ENCODE results near the gene STRIP2.
A peak's percentile ranks its signal among the peaks of the same experiment; 100 is the strongest.
"Not testable (repeated sequence)": the region's sequence is repeated elsewhere in the genome, so short reads cannot be mapped to it uniquely, and the experiment has no call there.

The STRIP2 gene

DNA sequence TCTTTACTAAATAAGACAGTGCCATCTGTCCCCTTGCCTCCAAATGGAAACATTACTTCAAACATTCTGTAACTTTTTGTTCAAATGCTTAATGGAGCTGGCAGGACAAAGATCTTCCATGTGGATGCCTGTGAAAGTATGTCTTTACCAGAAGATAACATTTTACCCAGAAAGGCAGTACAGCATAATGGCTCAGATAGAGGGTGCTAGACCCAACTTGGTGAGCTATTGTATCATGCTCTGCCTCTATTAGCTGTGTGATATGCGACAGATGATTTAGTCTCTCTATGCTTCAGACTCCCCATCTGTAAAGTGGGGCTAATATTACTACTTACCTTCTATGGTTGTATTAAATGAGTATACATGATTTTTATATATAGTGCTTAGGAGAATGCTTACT is 59.3 kb downstream of the STRIP2 start:
- no peak for DNase-seq (ENCODE audit: low read depth in 2 of 2)

DNA sequence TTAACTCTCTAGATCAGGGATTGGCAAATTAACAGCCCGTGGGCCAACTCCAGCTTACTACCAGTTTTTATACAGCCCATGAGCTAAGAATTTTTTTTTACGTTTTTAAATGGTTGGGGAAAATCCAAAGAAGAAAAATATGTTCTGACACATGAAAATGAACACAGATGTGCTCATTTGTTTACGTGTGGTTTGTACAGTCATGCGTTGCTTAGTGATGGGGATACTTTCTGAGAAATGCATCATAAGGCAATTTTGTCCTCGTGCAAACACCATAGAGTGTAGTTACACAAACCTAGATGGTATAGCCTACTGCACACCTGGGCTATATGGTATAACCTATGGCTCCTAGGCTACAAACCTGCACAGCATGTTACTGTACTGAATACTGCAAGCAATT is 59.8 kb downstream of the STRIP2 start:
- DNase-seq (ENCODE audit: low read depth in 2 of 2): no peak

GRCh38 chr7:129495987-129496386 is 61.8 kb downstream of the STRIP2 start:
- DNase-seq (ENCODE audit: low read depth in 2 of 2): no peak

DNA sequence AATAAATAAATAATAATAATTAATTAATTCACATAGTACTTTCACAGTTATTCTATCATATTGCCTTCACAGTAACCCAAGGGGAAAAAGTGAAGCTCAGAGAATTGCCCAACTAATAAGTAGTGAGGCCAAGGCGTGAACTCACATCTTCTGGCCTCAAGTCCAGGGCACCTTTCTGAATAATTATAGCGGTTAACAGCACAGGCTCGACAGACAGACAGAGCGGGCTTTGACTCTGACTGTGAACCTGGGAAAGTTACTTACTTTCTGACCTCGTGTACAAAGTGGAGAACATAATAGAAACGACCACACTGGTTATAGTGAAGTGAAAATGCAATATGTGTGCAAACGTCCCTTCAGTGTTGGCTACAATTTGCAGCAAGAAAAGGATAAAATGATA is 62.4 kb downstream of the STRIP2 start:
- DNase-seq (ENCODE audit: low read depth in 2 of 2): no peak

DNA sequence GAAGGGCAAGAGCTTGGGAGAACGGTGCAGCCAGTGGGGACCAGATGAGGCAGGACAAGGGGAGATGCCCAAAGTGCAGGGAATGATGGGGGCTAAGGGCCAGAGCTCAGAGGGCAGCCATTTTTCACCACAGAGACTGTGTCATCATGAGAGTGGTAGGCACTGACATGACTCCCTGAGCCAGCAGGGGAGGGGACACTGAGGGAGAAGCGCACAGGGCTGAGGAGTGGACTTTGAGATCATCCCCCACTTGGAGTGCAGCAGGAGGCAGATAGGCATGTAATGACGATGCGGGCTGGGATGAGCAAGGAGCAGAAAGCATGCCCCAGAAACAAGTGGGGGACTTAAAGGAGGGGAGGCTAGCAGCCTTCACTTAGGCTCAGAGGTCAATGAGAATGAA is 62.9 kb downstream of the STRIP2 start:
- no peak for DNase-seq (ENCODE audit: low read depth in 2 of 2)

DNA sequence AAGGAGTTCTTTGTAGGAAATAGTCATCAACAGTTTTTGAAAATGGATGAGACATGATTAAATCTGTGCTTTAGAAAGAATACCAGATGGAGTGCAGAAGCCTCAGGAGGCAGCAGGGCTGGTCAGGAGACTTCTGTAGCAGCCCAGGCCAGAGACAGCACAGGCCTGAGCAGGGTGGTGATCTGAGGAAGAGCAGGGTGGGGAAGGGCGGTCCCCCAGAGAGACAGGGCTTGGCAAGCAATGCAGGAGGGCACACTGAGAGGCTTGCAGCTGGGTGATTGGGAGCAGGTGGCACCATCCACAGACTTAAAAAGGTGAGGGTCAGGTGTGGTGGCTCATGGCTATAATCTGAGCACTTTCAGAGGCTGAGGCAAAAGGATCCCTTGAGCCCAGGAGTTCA is 63.8 kb downstream of the STRIP2 start:
- no peak for DNase-seq (ENCODE audit: low read depth in 2 of 2)

DNA sequence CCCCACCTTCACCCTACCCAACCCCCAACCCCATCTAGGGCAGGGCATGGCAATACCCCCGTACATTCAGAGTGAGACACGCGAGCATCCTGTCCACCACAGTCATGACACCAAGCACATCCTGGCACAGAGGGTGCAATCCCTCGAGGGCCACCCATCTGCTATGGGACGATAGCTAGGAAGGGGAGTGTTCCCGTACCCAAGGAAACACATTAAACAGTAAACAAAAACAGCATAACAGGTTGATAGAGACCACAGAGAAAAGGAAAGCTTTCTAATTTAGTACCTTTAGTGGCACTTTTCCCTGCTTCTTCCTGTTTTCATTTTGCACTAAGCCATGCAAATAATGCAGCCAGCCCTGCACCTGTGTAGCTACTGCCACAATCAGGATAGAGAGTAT is 65.8 kb downstream of the STRIP2 start:
- no peak for DNase-seq (ENCODE audit: low read depth in 2 of 2)

DNA sequence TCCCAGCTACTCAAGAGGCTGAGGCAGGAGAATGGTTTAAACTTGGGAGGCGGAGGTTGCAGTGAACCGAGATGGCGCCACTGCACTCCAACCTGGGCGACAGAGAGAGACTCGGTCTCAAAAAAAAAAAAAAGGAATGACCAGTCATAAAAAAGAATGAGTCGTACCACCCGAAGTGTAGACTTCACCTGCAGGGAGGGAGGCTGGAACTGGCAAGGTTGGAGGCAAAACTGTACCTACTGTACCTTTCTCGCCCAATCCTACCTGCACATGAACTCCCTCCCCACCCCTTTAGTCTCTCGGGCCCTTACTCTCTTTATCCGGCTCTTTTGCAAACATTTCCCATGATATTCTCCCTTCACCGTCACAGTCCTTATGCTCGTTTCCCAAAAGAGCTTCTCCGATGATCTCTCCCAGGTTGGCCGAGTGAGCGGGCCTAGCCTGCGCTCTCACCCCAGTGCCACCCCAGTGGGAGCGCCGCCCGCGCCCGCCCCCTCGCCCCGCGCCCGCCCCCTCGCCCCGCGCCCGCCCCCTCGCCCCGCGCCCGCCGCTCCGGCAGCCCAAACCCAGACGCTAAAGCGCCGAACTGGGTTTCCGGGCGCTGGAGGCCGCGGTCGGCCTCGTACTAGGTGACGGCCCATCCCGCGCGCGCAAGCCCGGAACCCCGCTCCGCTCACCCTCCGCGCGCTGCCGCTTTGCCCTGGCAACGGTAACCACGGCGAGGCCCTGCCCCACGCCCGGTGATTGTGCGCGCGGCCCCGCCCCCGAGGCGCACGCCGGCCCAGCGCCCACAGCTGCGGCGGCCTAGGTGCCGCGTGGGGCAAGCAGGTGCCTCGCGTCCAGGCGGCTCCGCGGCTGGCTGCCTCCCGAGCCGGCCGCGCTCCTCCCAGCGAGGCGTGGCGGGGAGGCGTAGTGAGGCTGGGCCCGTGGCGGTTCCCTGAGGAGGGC is 67.8 kb downstream of the STRIP2 start, which contains the start of gene SMKR1:
Gene SMKR1 (plus strand): TSS at position 772 of the 948 bp plus-strand sequence. CDS start 294 bp downstream, outside the sequence.
- DNase-seq (ENCODE audit: low read depth in 2 of 2): peak; percentile 85 to 92

- DNase-seq (ENCODE audit: low read depth in 2 of 2): peak in 1 of 2 donors; percentile 7
Measured at GRCh38 chr7:129502708-129503685, 68.8 kb downstream of the STRIP2 start.

DNA sequence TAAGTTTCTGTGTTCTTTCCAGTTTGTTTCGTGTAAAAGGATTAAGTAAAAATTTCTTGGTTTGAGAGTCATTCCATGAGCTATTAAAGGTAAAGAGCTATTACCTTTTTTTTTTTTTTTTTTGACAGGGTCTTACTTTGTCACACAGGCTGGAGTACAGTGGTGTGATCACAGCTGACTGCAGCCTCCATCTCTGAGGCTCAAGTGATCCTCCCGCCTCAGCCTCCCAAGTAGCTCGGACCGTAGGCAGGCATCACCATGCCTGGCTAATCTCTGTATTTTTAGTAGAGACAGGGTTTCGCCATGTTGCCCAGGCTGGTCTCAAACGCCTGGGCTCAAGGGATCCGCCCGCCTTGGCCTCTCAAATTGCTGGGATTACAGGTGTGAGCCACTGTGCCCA is 69.5 kb downstream of the STRIP2 start:
- no peak for DNase-seq (ENCODE audit: low read depth in 2 of 2)

GRCh38 chr7:129512192-129512591 is 78.0 kb downstream of the STRIP2 start:
- DNase-seq (ENCODE audit: low read depth in 2 of 2): no peak

DNA sequence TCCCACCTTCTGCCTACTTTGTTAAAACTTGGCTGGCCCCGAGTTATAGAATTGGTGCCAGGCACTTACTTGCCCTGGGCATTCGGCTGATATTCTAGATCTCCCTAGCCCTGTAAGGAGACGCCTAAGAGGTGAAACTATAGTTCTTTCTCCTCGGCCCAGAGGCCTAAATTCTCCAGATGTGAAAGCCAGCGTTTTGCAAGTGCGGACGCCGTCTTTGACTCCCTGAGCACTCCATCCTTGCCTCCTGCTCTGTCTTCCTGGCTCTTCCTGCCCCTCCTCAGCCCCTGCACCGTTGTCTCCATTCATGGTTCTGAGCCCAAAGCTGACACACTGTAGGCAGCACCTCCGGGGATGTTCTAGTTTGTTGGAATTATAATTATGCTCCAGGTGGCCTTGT is 79.3 kb downstream of the STRIP2 start:
- DNase-seq (ENCODE audit: low read depth in 2 of 2): no peak

- DNase-seq (ENCODE audit: low read depth in 2 of 2): no peak
Measured at GRCh38 chr7:129514683-129515082, 80.5 kb downstream of the STRIP2 start.

DNA sequence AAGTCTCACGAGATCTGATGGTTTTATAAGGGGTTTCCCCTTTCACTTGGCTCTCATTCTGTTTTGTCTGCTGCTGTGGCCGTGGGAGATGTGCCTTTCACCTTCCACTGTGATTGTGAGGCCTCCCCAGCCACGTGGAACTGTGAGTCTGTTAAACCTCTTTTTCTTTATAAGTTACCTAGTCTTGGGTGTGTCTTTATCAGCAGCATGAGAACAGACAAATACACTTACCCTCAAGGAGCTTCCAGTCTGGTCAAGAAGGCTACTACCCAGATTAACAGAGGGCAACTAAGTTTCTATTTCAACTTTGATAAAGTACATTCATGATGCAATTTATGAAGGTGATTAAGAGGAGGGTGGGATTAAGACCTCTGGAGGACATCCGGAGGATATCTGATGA is 81.1 kb downstream of the STRIP2 start:
- no peak for DNase-seq (ENCODE audit: low read depth in 2 of 2)

GRCh38 chr7:129517931-129518330 is 83.7 kb downstream of the STRIP2 start:
- DNase-seq (ENCODE audit: low read depth in 2 of 2): no peak

GRCh38 chr7:129519464-129519863 is 85.2 kb downstream of the STRIP2 start:
- DNase-seq (ENCODE audit: low read depth in 2 of 2): no peak

- no peak for DNase-seq (ENCODE audit: low read depth in 2 of 2)
Measured at GRCh38 chr7:129522088-129522970, 88.1 kb downstream of the STRIP2 start.

DNA sequence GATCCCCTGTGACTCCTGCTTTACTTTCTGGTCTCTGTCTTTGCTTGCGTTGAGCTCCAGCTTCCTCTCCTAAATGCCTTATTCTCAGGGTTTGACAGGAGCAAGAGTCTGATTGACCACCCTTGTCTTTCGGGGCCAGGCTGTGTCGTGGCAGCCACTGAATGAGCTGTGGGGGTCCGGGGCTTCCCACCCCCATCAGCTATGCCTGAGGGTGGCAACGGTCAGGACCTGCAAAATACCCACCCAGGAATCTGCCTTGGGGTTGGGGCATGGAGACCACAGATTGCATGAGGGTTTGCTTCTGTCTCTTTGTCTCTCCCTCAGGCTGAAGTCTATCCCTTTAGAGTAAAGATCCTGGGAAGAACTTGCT is 88.7 kb downstream of the STRIP2 start:
- no peak for DNase-seq (ENCODE audit: low read depth in 2 of 2)

DNA sequence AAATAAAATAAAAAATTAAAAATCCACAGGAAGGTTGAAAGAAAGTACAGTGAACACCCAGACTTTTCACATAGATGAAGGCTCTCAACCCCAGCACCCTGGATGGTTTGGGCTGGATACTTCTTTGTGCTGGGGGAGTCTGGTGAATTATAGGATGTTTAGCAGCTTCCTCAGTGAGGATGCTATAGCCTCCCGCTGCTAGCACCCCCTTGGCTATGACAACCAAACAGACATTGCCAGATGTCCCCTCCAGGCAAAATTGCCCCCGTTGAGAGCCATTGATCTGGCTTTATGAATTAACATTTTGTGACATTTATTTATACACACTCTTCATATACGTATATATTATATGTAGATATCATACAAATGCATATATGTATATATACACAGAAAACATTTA is 89.7 kb downstream of the STRIP2 start:
- no peak for DNase-seq (ENCODE audit: low read depth in 2 of 2)

DNA sequence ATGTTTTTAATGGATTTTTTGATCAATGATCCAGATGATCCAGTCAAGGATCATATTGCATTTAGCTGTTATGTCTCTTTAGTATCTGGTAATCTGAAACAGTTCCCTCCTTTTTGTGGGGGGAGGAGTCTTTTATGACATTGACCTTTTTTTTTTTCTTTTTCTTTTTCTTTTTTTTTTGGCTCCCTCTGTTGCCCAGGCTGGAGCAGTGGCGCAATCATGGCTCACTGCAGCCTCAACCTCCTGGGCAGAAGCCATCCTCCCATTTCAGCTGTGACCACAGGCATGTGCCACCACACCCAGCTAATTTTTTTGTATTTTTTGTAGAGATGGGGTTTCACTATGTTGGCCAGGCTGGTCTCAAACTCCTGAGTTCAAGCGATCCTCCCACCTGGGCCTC is 90.2 kb downstream of the STRIP2 start:
- DNase-seq (ENCODE audit: low read depth in 2 of 2): not testable (repeated sequence)

GRCh38 chr7:129525225-129525862 is 91.1 kb downstream of the STRIP2 start:
- DNase-seq (ENCODE audit: low read depth in 2 of 2): no peak
